ENCODE results near the gene KRTAP10-8.

DNA sequence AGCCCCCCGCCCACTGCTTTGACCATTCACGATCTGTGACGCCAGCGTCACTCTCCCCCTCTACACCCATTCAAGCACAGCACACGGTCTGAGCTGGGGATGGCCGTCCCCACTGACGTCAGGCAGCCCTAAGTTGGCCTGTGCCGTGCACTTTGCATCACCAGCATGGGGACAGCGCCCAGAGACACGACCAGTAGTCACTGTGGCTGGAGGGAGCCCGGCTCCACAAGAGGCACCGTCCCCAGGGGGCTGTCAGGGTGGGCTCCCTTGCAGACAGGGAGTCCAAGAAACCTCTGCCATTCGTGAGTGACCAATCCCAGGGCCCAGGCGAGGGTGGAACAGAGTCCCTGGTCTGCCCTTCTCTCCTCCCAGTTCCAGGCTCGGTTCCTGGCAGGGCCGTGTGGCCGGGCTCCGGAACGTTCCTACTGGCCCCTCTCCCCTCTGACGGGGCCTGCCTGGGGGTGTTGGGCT, 2.3 kb downstream of the KRTAP10-8 start:
- no peak for TF ChIP-seq POLR2A (IDR thresholded peaks at IDR 0.05)
- no peak for TF ChIP-seq CTCF (IDR thresholded peaks at IDR 0.05)
- TF ChIP-seq EP300 (IDR thresholded peaks at IDR 0.05) = no peak
